T47D (cell line): ENCODE results near the gene SYTL3.

Experiments used
- DNase-seq, 2 experiments: peaks; one replicate each; pipeline versions ENCODE4 v3.0.0 to v3.0.0-alpha.2; 2011 to 2012; ENCODE audit warnings: low read depth in 1 of 2, low spot score in 1 of 2
- JUND ChIP-seq: IDR thresholded peaks from 2 replicates; pipeline ENCODE4 v1.6.1; 2012; ENCODE audit warnings: low read depth
- in situ Hi-C: cut with HindIII; loops from 2 replicates; pipeline ENCODE4 v1.10.0; 2016; ENCODE audit warnings: low sequenced_read_pairs, low pct_unique_long_range_greater_than_20kb

SYTL3 gene

DNA sequence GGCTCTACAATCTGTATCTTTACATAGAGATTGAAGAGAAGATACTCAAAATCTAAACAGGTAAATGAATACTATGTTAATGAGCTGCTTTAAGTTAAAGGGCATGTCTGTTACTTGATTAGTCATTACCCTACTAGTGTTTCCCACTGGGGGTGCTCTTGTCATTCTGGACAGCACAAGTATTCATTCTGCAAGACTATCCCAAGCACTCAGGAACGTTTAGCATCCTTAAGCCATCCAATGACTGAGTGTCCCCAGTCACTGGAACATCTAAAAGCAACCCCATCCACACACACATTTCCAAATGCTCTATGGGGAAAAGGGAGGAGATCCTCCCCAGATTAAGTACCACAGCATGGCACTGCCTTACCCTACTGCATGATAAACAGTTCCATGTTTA, 143.6 kb downstream of the SYTL3 start:
- no peak for TF ChIP-seq JUND
- DNase-seq, result peak in 1 of 2 experiments; percentile 67
- in situ Hi-C loops, result no loop called here

DNA sequence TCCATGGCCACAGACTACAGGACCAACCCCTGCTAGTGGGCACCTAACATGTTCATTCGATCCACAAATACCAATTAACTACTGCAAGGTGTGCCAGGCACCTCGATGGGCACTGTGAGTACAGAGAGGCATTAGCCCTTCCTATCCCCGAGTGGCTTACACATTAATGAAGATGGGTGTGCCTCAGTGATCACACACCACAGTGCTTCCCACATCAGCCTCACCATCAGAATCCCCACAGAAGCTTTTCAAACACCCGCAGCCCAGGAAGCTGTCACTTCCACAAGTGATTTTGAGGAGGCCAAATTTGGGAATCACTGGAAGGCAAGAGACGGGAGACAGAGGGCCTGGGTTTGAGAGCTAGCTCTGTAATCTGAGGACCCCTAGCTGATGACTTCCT, 145.7 kb downstream of the SYTL3 start:
- no peak for TF ChIP-seq JUND
- in situ Hi-C loops, result no loop called here
- DNase-seq, result no peak

DNA sequence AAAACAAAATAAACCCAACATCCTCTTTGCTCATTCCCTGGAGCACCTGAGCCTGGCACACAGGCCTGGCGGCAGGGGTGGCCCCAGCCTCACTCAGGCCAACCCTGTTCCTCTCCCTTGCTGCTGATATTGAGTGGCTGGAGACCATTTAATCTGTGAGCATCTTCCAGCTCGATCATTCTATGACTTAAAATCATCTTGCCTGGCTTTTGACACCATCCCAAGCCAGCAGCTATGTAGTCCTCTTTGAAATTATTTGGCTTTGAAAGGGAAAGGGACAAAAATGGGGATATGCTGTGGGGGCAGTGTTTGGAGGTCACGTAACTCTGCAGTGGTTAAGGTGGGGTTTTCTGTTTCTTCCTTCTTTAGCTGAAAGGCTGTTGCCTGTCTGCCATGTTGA, 146.5 kb downstream of the SYTL3 start:
- no peak for DNase-seq

DNA sequence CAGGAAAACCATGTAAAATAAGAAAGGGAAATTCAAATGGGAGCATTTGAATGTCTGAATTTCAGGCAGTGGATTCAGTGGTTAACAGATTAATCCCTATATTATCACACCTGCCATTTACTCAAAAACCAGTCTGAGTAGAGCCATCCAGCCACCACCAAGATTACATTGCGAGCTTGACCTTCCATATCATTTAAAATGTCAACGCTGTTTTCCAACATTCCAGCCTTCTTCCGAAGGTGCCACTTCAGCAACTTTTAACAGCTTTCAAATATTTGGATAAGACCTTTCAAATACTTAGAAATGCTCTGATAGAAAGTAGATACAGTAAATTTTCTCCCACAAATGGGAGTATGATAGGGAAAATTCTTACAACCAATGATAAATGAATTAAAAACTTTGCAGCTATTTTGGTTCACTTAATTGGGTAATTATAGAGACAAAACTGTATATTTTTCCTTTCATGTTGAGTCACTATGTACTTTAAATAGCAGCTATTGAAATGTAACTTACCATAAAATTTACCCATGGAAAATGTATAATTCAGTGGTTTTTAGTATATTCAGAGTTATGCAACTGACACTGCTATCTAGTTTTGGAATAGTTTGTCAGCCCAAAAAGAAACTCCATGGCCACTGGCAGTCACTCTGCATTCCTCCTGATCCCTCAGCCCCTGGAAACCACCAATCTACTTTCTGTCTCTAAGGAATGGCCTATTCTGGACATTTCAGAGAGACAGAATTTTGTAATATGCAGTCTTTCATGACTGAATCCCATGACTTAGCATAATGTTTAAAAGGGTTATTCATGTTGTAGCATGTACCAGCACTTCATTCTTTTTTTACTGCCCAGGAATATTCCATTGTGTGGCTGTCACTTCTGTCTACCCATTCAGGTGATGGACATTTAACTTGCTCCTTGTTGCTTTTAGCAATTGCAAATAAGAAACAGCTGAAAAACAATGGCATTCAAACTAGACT, 147.8 kb downstream of the SYTL3 start:
- in situ Hi-C loops, result no loop called here
- no peak for TF ChIP-seq JUND
- no peak for DNase-seq

More for the DNA sequence above, 146.5 kb downstream of the SYTL3 start:
- TF ChIP-seq JUND, result no peak
- in situ Hi-C loops, result no loop called here

DNA sequence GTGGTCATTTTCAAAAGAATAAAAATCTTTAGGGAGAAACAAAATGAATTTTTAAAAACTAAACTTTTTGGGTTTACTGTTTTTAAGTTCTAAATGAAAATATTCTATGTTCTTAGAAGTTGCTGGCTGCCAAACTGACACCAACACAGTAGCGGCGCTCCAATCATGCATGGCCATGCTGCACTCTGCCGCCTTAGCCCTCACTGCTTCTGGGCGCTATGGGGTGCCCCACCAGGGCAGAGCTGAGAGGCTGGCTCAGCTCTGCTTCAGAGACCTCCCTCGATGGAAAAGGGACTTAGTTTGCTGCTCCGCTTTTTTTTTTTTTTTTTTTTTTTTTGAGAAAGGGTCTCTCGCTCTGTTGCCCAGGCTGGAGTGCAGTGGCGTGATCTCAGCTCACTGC, 148.5 kb downstream of the SYTL3 start:
- in situ Hi-C loops, result no loop called here
- no peak for TF ChIP-seq JUND
- DNase-seq, result no peak

DNA sequence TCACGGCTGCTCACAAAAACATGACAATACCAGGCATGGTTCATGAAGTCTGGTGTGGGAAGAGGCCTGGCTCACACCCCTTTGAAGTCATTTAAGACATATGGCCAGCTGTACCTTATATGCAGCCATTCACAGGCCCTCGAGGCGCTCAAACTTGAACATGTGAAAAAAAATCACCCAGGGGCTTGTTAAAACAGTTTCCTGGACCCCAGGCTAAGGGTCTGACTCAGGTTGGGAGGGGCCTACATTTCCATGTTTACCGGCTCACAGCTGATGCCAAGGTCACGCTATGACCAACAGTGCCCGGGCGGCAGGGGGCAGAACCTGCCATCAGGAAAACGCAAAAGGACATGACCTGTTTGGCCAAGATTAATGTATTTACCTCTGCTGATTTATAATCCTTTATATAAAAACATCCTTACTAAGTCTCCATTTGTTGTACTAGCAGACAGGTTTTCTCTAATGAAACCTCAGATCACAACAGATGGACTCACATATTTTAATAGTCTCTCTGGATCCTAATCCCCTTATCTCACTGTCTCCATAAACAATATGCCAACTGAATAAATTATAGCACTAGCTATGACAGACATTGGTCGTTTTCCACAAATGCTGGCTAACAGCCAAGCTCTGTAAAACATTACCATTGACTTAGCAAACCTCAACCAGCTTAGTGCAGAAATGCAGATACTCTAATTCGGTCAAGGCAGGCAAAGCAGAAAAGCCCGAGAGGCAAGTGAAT, 149.4 kb downstream of the SYTL3 start:
- in situ Hi-C loops, result no loop called here
- no peak for DNase-seq
- TF ChIP-seq JUND, result no peak

DNA sequence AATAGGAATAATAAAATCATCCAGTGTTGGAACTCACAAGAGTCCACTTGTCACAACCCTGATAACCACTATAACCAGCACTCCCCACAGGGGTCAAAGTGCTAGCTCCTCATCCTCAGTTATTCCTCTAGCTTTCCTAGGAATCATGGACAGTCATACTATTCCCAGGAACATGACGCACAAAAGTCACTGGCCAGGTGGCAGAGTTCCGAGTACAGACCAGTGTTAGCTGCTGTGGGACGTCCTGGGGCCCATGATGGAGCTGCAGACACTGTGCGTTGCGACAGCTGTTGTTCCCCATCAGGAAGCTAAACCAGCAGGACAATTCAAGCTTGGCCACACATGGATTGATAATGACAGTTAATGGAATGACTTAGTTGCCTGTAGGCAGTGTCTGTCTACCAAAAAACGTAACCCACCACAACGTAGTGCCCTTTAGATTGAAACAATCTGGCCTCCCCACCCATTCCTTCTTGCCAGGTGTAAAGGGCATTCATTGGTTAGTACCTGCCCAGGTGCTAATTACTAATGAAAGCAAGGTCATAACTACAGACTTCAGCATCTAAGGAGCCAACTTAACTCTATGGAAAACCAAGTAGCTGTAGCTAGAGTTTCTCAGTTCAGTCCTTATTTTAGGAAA, 151.9 kb downstream of the SYTL3 start:
- no peak for TF ChIP-seq JUND
- in situ Hi-C loops, result no loop called here
- no peak for DNase-seq

DNA sequence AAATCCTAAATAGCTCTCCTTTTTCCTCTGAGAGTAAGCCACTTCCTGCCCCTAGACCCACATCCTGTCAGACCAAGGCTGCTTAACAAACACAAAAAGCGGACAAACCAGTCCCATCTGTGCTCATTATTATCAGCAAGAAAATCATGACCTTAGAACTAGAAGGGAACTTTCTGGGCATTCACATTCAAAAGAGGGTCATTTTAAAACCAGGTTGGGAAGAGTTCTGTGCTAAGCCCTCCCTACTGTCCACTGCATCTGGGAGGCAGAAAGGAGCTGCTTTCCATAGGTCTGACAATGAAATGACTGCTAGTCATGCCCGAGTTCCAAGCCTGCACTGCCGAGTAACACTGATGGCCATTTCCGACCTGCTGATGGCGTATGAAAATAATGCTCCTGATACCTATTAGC, 153.9 kb downstream of the SYTL3 start:
- in situ Hi-C loops, result no loop called here
- peak in 1 of 2 experiments; percentile 77 for DNase-seq
- no peak for TF ChIP-seq JUND

DNA sequence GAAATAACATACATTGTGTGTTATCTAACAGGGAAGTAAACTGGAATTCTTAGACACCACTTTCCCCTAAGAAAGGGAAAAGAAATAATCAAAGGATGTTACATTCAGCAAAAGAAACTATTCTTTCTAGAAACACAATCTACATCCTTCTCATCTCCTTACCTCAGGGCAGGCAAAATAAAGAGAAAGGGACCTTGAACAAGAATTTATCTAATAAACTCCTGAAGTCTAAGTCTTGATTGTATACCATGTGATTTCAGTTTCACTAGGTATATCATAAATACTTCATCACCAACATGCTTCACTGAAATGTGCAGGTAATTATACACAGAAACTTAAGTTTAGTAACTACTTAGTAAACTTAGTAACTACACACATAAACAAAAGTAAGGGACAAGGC, 154.4 kb downstream of the SYTL3 start:
- in situ Hi-C loops, result no loop called here
- no peak for DNase-seq
- no peak for TF ChIP-seq JUND

DNA sequence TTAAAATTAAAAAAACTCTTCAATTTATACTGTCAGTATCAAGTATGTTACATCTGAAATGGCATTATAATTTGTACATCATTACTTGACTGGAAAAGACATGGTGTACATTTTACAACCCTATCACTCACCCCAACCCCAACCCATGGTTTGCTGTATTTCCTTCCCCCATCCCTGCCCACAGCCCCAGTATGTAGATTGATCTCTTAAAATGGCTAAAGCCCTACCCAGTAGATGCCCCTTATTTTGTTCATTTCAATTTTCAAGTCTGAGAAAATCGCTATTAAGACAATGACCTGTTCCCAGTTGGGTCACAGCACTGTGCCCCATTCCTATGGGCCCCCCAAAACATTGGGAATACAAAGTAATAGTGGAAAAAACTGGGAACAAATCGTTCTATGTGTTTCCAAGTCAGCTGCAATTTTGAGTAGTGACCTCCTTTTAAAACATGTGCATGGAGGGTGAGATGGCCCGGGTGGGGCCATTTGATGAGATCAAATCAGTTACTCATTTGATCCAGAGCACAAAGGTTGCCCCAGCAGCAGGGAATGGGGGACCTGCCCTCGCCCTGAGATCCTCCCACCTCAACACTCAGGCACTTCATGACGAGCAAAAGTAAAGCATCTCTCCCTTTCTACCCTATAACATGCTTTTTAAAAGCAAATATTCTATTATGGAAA, 156.0 kb downstream of the SYTL3 start:
- no peak for TF ChIP-seq JUND
- in situ Hi-C loops, result no loop called here
- DNase-seq, result no peak

DNA sequence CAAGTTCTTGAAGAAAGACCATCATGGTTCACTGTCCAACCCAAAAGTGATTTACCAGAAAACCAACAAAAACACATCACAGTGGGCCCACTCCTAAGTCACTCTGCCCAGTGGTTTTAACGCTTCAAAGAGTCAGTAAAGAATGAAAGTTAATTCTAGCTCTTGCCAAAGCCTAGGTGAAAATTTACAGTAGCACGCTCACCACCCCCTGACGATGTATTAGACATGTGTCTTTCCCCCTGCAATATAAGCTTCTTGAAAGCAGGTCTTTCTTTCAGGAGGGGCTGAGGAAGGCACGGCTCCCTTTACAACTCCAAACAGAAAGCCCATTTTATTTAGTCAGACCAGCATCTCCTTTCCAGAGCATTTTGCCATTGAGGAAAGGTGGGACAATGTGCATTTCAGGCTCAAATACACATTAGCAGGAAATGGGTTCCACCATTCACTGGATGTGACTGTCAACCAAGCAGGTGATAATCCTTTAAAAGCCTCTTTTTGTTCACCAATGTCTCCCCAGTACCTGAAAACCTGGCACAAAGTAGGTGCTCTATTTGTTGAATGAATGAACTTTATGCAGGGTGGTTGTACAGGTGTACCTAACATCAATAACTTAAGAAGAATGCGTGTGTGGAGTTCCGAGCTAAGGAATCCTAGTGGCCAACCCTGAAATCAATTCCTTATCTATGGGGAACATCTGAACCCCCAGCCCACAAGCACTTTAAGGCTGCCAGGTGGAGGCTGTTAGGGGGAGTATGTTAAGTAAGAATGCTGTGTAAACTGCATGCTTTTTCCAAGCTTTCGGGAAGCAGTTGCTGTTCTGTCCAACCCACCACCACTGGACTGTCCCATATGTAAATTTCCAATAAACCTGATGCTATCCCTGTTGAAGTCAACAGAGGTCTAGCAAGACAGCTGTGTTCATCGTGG, 157.9 kb downstream of the SYTL3 start:
- TF ChIP-seq JUND, result no peak
- in situ Hi-C loops, result no loop called here
- no peak for DNase-seq

DNA sequence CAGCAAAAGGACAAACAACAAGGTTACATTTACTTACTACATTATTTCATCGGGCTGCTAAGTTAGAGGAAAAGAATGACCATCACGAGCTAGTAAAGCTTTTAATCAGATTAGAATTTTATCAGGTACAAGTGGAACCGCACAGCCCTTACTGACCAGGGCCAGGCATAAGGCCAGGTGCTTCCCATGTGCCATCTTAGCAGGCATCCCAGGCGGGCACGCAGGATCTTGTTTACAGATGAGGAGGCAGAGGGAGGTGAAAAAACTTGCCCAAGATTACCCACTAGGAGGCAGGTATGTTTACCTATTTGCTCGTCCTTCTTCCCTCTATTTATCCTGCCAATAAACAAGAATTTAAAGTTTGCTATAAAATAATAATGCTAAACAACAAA, 158.6 kb downstream of the SYTL3 start:
- TF ChIP-seq JUND, result no peak
- in situ Hi-C loops, result no loop called here
- DNase-seq, result no peak
